Ishikawa (cell line): ENCODE results near the gene VPS26C.

ENCODE experiments used
- CEBPB ChIP-seq: IDR thresholded peaks from 2 replicates; pipeline ENCODE4 v1.6.1; 2012
- CREB1 ChIP-seq: IDR thresholded peaks from 2 replicates; pipeline ENCODE4 v1.6.1; 2012; ENCODE audit warnings: low read depth
- EGR1 ChIP-seq: IDR thresholded peaks from 2 replicates; pipeline ENCODE4 v1.6.1; 2012
- EP300 ChIP-seq: IDR thresholded peaks from 2 replicates; pipeline ENCODE4 v1.6.1; 2012; ENCODE audit warnings: borderline replicate concordance
- FOXM1 ChIP-seq: IDR thresholded peaks from 2 replicates; pipeline ENCODE4 v1.6.1; 2012; ENCODE audit warnings: low read depth, borderline replicate concordance
- MAX ChIP-seq: IDR thresholded peaks from 2 replicates; pipeline ENCODE4 v1.6.1; 2012
- NFIC ChIP-seq: IDR thresholded peaks from 2 replicates; pipeline ENCODE4 v1.6.1; 2012
- RAD21 ChIP-seq: IDR thresholded peaks from 2 replicates; pipeline ENCODE4 v1.6.1; 2012; ENCODE audit warnings: low read depth
- REST ChIP-seq: IDR thresholded peaks from 2 replicates; pipeline ENCODE4 v1.6.1; 2012; ENCODE audit warnings: low read depth, mild to moderate bottlenecking
- TAF1 ChIP-seq: IDR thresholded peaks from 2 replicates; pipeline ENCODE4 v1.6.1; 2012; ENCODE audit warnings: low read depth, mild to moderate bottlenecking
- TCF12 ChIP-seq: IDR thresholded peaks from 2 replicates; pipeline ENCODE4 v1.6.1; 2012; ENCODE audit warnings: low read depth
- TEAD4 ChIP-seq: IDR thresholded peaks from 2 replicates; pipeline ENCODE4 v1.6.1; 2012
- USF1 ChIP-seq: IDR thresholded peaks from 2 replicates; pipeline ENCODE4 v1.6.1; 2012
- YY1 ChIP-seq: IDR thresholded peaks from 2 replicates; pipeline ENCODE4 v1.6.1; 2012; ENCODE audit warnings: low read depth
- ZBTB7A ChIP-seq: IDR thresholded peaks from 2 replicates; pipeline ENCODE4 v1.6.1; 2012; ENCODE audit warnings: low read depth

Gene VPS26C

GRCh38 chr21:37230632-37231248 is 36.4 kb downstream of the VPS26C start:
- TF ChIP-seq TAF1 (no peak), TEAD4 (no peak), NFIC (no peak), ZBTB7A (no peak), CEBPB (no peak), RAD21 (no peak), USF1 (no peak), EP300 (no peak), REST (no peak), CREB1 (no peak), FOXM1 (no peak), YY1 (no peak), MAX (no peak)

GRCh38 chr21:37228003-37228400 is 39.1 kb downstream of the VPS26C start:
- TF ChIP-seq USF1 (no peak), REST (no peak), TCF12 (no peak), YY1 (no peak), MAX (no peak), RAD21 (no peak), TAF1 (no peak), EGR1 (no peak), EP300 (no peak), TEAD4 (no peak), FOXM1 (no peak), ZBTB7A (no peak), NFIC (no peak), CREB1 (no peak), CEBPB (no peak)

- TF ChIP-seq TAF1 (no peak), CREB1 (no peak), CEBPB (no peak), MAX (no peak), USF1 (no peak), YY1 (no peak), EGR1 (no peak), ZBTB7A (no peak), FOXM1 (no peak), EP300 (no peak), RAD21 (no peak), REST (no peak), TCF12 (no peak), NFIC (no peak), TEAD4 (no peak)
Observed at GRCh38 chr21:37227071-37228002, 39.8 kb downstream of the VPS26C start.
